GM12874 (cell line): ENCODE results near the gene POC5.

Experiments used
- CTCF ChIP-seq: IDR thresholded peaks from 2 replicates; pipeline ENCODE4 v1.5.1; 2011; ENCODE audit warnings: low read depth, mild to moderate bottlenecking, control low read depth, low read length, moderate library complexity; ENCODE audit not compliant: insufficient read depth

The POC5 gene

DNA sequence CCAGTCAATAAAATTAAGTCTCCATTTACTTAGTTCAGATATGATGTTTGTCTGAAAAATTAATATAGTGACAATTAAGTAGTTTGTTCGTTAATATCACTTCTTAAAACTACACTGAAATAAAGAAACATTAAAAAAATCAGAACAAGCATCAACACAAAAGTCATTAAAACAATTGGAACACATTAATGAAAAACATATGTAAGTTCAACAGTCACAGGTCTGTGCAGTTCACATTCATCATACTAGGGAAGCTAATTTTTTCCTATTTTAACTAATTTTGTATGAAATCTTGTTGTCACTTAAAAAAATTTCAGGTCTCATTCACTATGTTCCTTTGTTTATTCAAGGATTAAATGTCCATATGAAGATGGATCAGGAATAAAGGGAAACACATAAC lies 22.5 kb downstream of the POC5 start:
- TF ChIP-seq CTCF = no peak

- no peak for TF ChIP-seq CTCF
Observed at GRCh38 chr5:75690669-75691068, 26.6 kb downstream of the POC5 start.

- TF ChIP-seq CTCF = no peak
Observed at GRCh38 chr5:75686480-75686879, 30.8 kb downstream of the POC5 start.

DNA sequence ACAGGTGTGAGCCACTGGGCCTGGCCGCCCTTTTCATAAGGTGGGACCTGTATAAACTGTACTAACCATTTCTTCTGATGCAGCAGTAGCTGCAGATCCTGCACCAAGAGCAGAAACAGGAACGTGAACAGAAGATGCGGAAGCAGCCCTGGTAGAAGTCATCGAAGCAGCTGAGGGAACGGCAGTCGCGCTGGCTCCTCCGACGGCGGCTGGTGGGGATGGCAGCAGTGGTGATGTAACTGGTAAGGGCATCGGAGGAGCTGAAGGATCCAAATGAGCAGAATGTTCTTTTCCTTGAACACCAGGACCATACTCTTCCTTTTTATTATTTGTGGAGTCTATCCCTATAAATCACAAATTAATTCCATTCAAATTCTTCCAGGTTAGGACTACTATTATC lies 32.1 kb downstream of the POC5 start:
- no peak for TF ChIP-seq CTCF

- TF ChIP-seq CTCF = no peak
Observed at GRCh38 chr5:75681125-75681830, 36.0 kb downstream of the POC5 start.

- TF ChIP-seq CTCF = no peak
Observed at GRCh38 chr5:75678155-75678554, 39.1 kb downstream of the POC5 start.

- TF ChIP-seq CTCF = no peak
Observed at GRCh38 chr5:75677607-75678006, 39.6 kb downstream of the POC5 start.
